Measurements from ENCODE around the gene BFSP2.
"Not testable (repeated sequence)": the region's sequence is repeated elsewhere in the genome, so short reads cannot be mapped to it uniquely, and the experiment has no call there.

Gene BFSP2

DNA sequence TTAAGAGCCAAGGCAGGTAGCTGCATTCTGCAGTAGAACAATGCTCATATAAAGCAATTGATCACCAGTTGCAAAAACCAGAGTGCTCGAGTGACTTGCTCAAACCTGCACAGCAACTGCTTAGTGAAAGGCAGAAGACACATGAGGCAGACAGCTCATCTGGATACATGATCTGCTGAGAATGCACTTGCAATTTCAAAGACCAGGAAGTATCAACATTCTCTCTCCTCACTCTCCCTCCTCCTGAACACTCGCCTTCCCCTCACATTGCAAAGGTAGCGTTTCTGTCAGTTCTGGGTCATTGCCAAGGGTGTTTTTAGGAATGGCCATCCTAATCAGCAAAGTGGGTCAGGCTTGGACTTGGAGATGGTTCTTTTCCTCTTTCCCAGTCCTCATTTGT is 61.0 kb downstream of the BFSP2 start:
- DNase-seq = no peak

DNA sequence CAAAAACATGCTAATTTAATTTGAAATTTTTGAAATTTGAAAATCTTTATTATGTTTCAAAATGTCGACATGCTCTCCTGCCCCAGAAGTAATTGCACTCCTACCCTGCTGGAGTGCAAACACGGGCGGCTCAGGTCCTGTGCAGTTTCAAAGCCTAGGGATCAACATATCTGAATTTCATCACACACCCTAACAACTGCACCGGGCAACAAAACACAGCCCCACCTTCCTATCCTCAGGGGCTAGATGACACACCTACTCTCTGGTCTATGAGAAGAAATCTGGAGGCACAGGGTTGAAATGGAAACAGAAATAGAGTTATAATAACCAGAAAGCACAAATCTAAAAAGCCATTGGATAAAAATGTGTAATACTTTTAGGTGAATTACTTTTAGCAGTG is 61.4 kb downstream of the BFSP2 start:
- DNase-seq = no peak

DNA sequence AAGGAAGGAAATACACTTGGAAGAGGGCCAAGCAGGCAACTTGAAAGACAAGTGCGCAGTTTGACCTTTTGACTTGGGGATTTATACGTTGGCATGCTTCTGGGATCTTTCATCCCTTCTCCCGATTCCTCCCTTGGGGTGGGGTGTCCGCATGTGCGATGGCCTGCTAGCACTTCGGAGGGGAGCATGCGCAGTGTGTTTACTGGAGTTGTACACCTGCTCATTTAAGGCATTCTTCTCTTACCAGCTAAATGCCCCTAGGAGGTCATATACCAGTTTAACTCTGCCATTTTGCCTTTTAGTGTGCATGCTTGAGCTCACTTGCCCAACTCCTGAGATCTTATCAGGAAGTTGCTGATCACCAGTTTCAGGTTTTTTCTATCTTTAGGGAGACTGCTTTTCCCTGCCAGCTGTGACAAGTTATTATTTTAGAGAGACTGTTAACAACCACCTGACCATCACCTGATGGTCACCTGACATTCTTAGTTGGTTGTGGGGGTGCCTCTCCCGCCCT is 63.5 kb downstream of the BFSP2 start:
- DNase-seq = no peak

DNA sequence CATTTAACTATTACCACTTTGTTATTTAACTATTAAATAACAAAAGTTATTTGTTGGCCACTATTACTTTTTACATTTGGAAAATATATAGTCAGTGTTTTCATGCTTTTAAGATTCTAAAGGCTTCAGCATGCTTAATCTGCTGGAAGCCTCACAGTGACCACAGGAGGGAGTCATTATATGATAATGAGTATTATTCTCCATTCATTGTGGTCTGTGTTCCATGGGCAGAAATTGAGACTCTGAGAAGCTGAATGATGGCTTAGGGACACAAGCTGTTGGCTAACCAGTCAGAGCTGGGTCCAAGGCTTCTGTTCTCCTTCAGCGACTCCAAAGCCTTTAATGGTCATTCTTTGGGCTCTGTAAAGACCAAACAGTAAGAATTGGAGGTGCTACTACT is 64.7 kb downstream of the BFSP2 start:
- DNase-seq = peak; percentile 48

DNA sequence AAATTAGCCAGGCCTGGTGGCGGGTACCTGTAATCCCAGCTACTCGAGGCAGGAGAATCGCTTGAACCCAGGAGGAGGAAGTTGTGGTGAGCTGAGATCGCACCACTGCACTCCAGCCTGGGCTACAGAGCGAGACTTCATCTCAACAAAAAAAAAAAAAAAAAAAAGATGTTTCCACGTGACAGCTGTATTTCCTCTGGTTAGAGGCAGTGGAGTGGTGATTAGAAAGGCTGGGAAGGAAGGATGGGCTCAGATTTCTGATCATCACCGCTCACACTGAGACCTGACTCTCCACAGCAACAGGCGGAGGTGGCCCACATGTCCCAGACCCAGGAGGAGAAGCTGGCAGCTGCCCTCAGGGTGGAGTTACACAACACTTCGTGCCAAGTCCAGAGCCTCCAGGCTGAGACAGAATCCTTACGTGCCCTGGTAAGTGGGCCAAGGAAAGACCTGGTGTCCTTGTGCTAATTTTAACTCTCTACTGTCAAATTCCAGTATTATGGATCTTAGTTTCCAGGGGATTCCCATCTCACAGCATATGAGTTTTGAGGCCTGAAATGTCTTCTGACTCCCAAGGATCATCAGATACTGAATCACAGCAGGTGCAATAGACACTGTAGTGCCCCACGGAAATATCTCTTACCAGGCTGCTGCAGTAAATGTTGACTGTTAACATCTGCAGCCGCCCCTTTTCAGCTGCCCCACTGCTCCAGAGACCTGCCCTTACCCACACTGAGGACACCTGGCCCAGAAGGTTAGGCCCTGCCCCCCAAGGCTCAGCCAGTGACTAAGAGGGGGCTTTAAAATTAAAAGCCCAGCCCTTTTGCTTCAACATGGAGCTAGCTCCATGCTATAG is 66.9 kb downstream of the BFSP2 start:
- peak; percentile 64 for DNase-seq

DNA sequence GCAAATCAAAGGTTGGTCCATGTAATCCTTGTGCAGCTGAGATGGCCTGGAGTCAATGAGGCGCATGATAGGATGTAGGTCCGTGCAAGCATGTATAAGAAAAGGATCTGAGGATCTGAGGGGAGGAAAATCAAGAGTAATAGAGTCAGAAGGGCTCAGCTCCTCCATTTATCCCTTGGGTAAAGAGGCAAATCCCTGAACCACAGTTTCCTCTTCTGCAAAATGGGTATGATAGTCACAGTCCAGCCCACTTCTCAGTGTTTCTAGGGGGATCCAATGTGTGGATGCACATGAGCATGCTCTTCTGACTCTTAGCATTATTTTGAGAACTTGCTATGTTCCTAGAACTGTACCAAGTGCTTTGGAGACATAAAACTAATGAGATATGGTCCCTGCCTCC is 67.9 kb downstream of the BFSP2 start:
- DNase-seq = no peak

DNA sequence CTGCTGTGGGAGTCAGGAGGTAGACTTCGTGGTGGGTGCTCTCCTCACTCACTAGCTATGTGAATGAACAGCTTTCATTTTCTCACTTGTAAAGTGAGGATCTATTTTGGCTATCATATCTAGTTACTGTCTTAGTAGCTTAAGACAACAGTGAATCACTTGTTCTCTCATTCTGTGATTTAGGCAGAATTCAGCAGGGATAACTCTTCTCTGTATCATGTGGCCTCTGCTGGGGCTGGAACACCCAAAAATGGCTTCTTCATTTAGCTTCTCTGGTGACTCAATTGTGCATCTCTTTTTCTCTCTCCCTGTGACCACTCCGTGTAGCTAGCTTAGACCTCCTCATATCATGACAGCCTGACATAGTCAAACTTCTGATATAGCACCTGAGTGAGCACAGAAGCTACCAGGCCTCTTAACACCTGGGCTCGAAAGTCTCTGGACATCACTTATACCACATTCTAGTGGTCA is 68.4 kb downstream of the BFSP2 start:
- DNase-seq = no peak

DNA sequence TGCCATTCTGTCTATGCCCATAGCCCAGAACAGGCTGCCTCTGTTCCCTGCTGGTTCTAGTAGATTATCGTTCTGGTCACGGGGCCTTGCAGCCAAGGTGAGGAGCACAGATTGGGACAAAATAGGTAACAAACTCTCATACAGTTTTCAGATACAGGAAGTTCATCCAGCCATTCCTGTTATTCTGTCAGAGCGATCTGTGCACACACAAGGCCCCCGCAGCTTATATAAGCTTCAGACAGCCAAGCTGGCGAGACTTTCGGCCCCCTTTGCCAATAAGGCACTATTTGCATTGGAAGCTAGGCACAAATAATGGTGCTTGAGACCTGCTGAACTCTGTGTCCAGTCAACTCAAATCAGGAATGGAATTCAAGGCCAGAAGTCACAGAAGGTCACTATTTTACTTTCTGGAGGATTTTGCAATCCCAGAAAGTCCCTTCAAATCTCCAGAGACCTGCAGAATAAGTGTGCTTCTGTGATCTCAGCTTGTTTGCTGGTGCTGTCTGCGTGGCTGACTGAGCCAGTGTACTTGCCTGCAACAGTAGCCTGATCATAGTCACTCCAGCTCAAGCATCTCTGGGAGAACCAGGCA is 69.4 kb downstream of the BFSP2 start:
- DNase-seq = no peak

DNA sequence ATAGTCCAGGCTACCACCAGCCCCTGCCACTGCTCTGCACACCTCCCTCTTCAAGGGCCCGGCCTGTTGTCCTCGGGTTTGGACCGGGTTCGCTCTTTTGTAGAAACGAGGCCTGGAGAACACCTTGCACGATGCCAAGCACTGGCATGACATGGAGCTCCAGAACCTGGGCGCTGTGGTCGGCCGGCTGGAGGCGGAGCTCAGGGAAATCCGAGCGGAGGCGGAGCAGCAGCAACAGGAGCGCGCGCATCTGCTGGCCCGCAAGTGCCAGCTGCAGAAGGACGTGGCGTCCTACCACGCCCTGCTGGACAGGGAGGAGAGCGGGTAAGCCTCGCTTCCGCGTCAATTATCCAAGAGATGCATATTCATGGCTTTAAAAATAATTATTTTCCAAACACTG is 72.4 kb downstream of the BFSP2 start:
- DNase-seq = no peak

DNA sequence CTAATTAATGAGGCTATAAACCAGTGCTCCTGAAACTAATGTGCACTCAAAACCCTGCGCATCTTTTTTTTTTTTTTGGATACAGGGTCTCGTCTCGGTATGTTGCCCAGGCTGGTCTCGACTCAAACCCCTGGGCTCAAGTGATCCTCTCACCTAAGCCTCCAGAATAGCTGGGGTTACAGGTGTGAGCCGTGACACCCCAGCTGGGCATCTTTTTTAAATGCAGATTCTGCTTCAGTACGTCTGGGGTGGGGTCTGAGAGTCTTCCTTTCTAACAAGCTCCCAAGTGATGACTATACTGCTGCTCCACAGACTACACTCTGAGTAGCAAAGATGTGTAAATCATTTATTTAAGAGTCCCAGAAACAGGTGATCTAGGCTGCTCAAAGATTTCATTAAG is 73.0 kb downstream of the BFSP2 start:
- DNase-seq = no peak

DNA sequence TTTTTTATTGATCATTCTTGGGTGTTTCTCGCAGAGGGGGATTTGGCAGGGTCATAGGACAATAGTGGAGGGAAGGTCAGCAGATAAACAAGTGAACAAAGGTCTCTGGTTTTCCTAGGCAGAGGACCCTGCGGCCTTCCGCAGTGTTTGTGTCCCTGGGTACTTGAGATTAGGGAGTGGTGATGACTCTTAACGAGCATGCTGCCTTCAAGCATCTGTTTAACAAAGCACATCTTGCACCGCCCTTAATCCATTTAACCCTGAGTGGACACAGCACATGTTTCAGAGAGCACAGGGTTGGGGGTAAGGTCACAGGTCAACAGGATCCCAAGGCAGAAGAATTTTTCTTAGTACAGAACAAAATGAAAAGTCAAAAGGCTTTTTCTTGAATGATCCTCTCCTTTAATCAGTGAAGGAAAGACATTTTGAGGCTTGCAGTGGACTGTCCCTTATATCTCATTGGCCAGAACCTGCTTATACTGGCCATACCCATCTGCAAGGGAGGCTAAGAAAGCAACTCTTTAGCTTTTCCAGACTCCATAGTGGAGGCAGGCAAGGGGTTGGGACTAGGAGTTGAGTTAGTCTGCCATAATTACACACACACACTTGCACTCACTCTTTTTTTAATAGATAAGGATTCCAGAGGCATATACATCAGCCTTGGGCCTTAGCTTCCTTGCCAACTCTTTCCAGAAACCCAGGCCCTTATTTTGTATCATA is 73.8 kb downstream of the BFSP2 start:
- DNase-seq = not testable (repeated sequence)

DNA sequence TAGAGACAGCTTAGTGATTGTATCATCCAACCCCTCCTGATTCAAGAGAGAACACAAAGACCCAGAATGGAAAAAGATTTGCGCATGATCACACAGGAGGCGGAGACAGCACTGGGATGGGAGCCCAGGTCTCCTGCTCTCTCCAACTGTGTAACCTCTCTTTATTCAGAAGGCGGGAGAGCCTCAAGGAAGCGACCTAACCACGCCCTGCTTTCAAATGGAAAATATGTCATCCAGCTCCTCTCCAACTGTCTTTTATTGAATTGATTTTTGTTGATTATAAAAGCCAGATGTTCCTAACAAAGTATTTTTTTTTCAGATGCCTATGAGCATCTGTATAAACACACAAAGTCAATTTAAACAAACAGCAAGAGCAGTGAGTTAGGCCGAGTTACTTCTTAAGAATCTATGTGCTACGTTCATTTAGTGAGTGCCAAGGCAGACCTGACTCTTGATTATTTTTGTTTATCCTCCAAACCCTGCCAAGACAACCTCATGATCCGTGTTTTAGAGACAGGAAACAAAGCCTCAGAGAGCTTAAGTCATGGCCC is 74.5 kb downstream of the BFSP2 start:
- no peak for DNase-seq

DNA sequence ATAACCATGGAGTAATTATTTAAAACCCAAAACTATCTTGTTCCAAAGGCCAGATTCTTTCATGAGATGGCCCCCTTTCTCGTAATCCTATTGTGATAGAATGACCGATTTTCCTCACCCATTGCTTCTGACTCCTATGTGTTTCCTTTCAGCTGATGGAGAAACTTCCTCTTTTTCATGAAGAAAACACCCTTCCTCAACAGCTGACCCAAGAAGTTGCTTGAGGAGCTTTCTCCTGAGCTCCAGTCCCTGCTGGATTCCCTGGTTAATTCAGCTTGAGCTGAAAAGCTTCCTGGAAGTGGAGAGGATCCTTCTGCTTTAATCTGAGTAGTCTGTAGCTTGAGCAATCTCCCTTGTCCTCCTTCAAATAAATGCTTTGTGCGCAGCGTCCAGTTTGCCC is 75.0 kb downstream of the BFSP2 start:
- peak; percentile 66 for DNase-seq

DNA sequence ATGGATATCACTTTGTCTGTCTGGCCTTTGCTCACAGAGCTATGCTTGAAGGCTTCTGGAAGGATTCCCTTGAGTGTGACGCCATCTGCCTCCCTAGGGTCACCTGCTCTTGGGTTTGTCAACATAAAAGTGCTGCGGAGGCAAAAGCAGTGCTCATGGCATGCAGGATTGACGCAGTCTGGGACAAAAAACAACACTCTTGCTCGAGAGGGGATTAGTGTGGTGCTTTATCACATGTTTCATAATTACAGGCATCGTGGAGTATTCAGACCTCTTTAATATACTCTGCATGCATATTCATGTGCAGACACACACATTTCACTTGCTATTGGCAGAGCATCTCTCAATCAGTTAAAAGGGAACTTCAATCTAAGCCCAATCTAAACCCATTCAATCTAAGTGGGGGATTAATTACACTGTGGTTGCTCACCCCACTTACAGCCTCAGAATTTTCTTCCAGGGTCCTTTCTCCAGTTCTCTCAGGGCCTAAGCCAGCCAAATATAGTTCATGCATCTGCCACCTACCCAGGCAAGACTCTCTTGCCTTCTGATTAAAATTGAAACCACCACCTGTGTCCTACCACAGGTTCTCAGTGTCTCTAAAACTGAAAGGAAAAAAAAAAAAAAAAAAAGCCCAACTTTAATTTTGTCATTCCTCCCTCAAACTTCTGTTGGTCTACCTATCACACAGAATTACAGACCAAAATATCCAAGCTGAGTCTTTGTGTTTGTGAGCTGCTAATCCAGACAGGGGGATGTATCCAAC is 75.6 kb downstream of the BFSP2 start:
- DNase-seq = no peak

DNA sequence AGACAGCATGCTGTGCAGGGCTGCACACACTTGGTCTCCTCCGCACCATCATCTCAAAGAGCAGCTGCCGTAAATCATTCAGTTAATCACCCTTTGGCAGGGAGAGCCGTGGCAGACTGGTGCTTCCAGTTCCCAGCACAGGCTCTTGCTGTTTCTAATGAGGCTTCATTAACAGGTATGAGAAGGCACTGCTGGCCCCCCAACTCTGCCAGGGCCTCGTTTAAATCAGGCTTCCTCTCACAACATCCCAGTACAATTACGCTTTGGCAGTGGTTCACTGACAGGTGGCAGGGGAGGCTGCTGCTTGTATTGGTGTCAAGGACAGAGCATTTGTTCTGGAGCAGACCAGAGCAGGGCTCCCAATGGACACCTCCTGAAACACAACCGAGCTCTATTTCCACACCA is 77.1 kb downstream of the BFSP2 start:
- DNase-seq = no peak

DNA sequence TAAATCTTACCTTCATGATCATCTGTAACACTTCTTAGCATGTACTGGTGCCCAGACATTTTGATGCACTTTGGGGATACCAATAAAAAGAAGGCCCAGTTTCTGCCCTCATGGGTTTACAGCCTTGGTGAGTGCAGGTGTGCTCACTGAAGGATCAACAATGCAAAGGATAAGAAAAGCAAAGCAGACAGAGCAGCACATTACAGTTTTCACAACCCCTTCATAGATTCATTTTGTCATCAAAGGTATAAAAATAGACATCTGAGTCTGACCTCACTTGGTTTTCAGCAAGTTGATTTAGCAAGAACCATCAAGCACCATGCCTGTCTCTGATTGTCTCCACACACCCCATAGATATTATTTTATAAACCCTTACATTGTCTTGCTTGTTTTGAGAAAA is 77.6 kb downstream of the BFSP2 start:
- no peak for DNase-seq

DNA sequence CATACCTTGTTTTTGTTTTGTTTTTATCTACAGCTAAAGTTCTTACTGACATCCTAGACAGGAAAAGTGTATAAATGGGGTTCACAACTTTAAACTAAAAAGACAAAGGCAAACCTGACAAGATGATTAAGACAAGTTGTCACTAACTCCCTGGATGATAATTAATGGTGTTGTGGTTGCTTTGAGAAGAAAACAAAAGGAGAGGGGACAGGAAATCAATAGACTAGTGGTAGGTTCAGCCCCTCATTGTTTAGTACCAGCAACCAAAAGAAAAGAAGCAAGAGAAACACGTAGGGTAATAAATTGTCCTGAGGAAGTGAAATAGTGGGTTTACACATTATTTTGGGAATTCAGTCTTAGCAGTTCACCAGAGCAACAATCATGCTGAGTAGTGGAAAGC is 78.8 kb downstream of the BFSP2 start:
- peak; percentile 6 for DNase-seq

DNA sequence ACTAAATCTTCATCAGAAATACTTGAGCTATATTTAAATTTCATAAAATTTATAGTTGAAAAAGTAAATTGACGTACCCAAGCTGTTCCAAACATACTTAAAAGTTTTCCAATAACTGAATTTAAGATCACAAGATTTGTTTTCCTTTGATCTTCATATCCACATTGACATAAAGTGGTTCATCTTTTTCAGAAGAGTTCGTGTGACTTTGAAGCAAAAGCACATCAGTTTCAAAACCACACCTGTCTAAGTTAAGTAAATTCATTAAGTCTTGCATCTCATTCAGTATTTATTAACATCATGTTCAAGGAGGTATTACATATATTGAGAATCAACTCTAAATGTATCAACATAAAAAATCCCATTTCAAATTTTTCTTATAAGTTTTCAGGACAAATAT is 79.5 kb downstream of the BFSP2 start:
- DNase-seq = no peak

DNA sequence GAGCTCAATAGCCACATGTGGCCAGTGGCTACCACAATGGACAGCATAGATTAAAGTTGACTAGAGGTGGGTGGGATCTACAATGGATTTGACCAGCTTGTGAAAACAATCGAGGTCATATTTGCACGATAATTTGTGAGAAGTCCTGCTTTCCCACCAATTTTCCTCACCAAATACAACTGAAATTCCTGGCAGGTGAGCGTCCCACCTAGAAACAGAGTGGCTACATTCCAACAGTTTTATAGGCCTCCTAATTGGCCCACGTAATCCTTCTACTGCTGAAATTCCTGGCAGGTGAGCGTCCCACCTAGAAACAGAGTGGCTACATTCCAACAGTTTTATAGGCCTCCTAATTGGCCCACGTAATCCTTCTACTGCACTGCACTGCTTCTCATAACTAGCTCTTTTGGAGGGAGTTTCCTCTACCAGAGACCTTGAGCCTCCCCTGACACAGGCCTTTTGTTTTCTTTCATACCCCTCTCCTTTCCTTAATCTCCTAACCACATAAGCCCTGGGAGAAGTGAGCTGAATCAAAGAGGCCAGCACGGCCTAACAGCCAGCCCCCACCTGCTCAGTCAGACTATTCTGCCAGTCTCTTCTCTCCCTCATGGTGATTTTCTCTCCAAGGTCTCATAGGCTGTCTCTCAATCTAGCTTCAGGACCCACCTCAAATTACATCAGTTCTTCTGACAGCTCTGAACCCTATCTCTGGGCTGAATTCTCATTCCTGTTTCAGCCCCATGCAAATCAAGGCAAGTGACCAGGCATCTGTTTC is 80.2 kb downstream of the BFSP2 start:
- DNase-seq = no peak

DNA sequence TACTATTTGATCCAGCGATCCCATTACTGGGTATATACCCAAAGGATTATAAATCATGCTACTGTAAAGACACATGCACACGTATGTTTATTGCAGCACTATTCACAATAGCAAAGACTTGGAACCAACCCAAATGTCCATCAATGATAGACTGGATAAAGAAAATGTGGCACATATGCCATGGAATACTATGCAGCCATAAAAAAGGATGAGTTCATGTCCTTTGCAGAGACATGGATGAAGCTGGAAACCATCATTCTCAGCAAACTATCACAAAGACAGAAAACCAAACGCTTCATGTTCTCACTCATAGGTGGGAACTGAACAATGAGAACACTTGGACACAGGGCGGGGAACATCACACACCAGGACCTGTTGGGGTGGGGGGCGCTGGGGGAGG is 82.6 kb downstream of the BFSP2 start:
- DNase-seq = not testable (repeated sequence)

DNA sequence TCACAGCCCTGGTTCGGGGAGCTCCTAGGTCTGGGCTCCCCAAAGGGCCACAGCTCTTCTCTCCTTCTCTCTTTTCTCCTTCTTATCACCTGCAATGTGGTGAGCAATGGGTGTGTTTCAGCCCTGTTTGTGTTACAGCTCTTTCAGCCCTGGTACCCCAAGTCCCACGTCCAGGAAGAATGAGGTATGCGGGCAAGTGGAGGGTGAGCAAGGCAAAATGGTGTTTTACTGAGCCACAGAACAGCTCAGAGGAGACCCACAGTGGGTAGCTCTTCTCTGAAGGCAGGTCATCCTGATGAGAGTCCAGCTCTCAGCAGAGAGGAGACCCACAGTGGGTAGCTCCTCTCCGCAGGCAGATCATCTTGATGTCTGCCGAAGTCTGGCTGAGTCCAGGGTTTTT is 86.8 kb downstream of the BFSP2 start:
- DNase-seq = no peak

DNA sequence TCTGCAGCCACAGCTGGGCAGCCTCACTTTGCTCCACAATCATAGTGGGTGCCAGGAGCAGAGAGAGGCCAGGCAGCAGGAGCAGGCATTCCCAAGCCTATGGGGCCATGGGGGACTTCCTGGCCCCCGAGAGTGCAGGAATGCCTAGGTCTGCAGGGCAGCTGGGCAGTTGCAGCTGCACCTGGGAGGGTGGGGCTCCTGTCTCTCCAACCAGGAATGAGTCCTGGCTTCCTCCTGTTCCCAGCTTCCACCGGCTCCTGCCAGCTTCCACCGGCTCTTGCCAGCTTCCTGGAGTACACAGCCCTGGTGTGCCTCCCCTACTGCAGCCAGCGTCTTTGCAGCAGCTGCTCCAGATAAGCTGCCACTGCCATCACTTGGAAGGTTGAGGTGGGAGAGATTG is 87.3 kb downstream of the BFSP2 start:
- DNase-seq = no peak

Data from MV-4-11 (cell line).